CD14-positive monocyte (primary cell): ENCODE measurements around the gene LHX6. TPM values are rescaled to one million over a fixed set of nuclear protein-coding genes. Genes with fewer than 3 reads are reported as not detected.

Source experiments
- DNase-seq, 3 donors: peaks; one replicate each; pipeline ENCODE4 v3.0.0-alpha.2; 2011 to 2022
- H2AFZ ChIP-seq: 2 replicates; pipeline ENCODE4 v1.6.0; 2012; ENCODE audit warnings: mild to moderate bottlenecking, low read depth, low read length, inconsistent platforms; ENCODE audit not compliant: insufficient read depth, poor library complexity, severe bottlenecking
- H3K27ac ChIP-seq, 2 donors: 1 replicate in 1 of 2; 2 replicates in 1 of 2; pipeline ENCODE4 v1.5.1; 2012 to 2013; ENCODE audit warnings: low read length in 2 of 2, control low read depth in 1 of 2, inconsistent platforms in 1 of 2, low read depth in 1 of 2, mild to moderate bottlenecking in 1 of 2
- H3K27me3 ChIP-seq, 2 donors: one replicate each; pipeline versions ENCODE4 v1.6.0 to v1.6.1; 2011 to 2013; ENCODE audit warnings: low read length in 2 of 2; ENCODE audit not compliant: control insufficient read depth in 2 of 2, insufficient read depth in 2 of 2
- H3K36me3 ChIP-seq, 2 donors: replicated peaks in 1 of 2; 1 replicate in 1 of 2; 2 replicates in 1 of 2; pipeline versions ENCODE4 v1.5.1 to v1.6.1; 2012 to 2013; ENCODE audit warnings: low read length in 2 of 2, control low read depth in 1 of 2, inconsistent platforms in 1 of 2, mild to moderate bottlenecking in 1 of 2; ENCODE audit not compliant: insufficient read depth in 2 of 2, control insufficient read depth in 1 of 2
- H3K4me1 ChIP-seq, 2 donors: 1 replicate in 1 of 2; 2 replicates in 1 of 2; pipeline versions ENCODE4 v1.5.1 to v1.6.1; 2012 to 2013; ENCODE audit warnings: low read length in 2 of 2, control low read depth in 1 of 2, inconsistent platforms in 1 of 2, mild to moderate bottlenecking in 1 of 2, moderate library complexity in 1 of 2; ENCODE audit not compliant: insufficient read depth in 2 of 2, control insufficient read depth in 1 of 2
- H3K4me2 ChIP-seq: replicated peaks from 2 replicates; pipeline ENCODE3; 2012; ENCODE audit warnings: low read length, moderate library complexity, mild to moderate bottlenecking; ENCODE audit not compliant: poor library complexity, severe bottlenecking; ENCODE audit errors: extremely low read depth
- H3K4me3 ChIP-seq, 3 experiments: fragments of 200-600 bp in 1 of 3; sonication (generic) in 1 of 3; replicated peaks in 1 of 3; 1 replicate in 2 of 3; 2 replicates in 1 of 3; pipeline ENCODE4 v1.5.1; 2011 to 2013; ENCODE audit warnings: low read length in 3 of 3, mild to moderate bottlenecking in 3 of 3, control low read depth in 2 of 3, low read depth in 2 of 3, inconsistent platforms in 1 of 3, moderate library complexity in 1 of 3
- H3K79me2 ChIP-seq: 2 replicates; pipeline ENCODE4 v1.6.0; 2012; ENCODE audit warnings: mild to moderate bottlenecking, control low read depth, inconsistent platforms, low read length, moderate library complexity; ENCODE audit not compliant: insufficient read depth
- H3K9ac ChIP-seq: 2 replicates; pipeline ENCODE4 v1.6.0; 2017; ENCODE audit warnings: low read length, mild to moderate bottlenecking; ENCODE audit not compliant: insufficient read depth, poor library complexity, severe bottlenecking
- H3K9me3 ChIP-seq, 2 donors: replicated peaks in 1 of 2; 1 replicate in 1 of 2; 2 replicates in 1 of 2; pipeline versions ENCODE4 v1.5.1 to v1.6.1; 2012 to 2013; ENCODE audit warnings: low read length in 2 of 2, control low read depth in 1 of 2; ENCODE audit not compliant: control insufficient read depth in 1 of 2, insufficient read depth in 1 of 2
- H4K20me1 ChIP-seq: 2 replicates; pipeline ENCODE4 v1.6.0; 2012; ENCODE audit warnings: mild to moderate bottlenecking, low read length, control low read depth, moderate library complexity; ENCODE audit not compliant: insufficient read depth
- H3K27ac Mint-ChIP-seq, 7 donors: one replicate each; pipeline ENCODE4 v1.8.0; 2020; ENCODE audit warnings: mild to moderate bottlenecking in 7 of 7, mixed read lengths in 7 of 7, moderate library complexity in 6 of 7, inconsistent platforms in 2 of 7
- H3K27me3 Mint-ChIP-seq, 3 donors: one replicate each; pipeline ENCODE4 v1.8.0; 2021 to 2022; ENCODE audit warnings: low read depth in 3 of 3, mild to moderate bottlenecking in 3 of 3, mixed read lengths in 3 of 3, moderate library complexity in 3 of 3, inconsistent platforms in 1 of 3
- H3K36me3 Mint-ChIP-seq, 2 donors: one replicate each; pipeline ENCODE4 v1.8.0; 2020; ENCODE audit warnings: mixed read lengths in 2 of 2, inconsistent platforms in 1 of 2, mild to moderate bottlenecking in 1 of 2
- H3K4me1 Mint-ChIP-seq: one replicate; pipeline ENCODE4 v1.8.0; 2020; ENCODE audit warnings: mild to moderate bottlenecking, mixed read lengths
- H3K4me3 Mint-ChIP-seq, 2 donors: one replicate each; pipeline ENCODE4 v1.8.0; 2020; ENCODE audit warnings: mild to moderate bottlenecking in 2 of 2, mixed read lengths in 2 of 2, moderate library complexity in 1 of 2
- H3K9me3 Mint-ChIP-seq, 7 donors: one replicate each; pipeline ENCODE4 v1.8.0; 2020 to 2022; ENCODE audit warnings: mixed read lengths in 7 of 7, mild to moderate bottlenecking in 6 of 7, moderate library complexity in 6 of 7, inconsistent platforms in 2 of 7
- WGBS: methylation state at CpG from one replicate; pipeline ENCODE4 v1.1.5; 2013; ENCODE audit warnings: missing lambda C conversion rate; ENCODE audit not compliant: insufficient coverage; 5-methylcytosine and 5-hydroxymethylcytosine counted together
- intact Hi-C, 2 donors: fragments of 100-400 bp; cut with micrococcal nuclease; formaldehyde crosslinking; loops; one replicate each; pipeline versions ENCODE4 v1.15.0 to v1.15.1; 2023
- polyA plus RNA-seq, 3 donors: library from polyadenylated mRNA; depleted of rRNA in 1 of 3; unstranded in 2 of 3; stranded (reverse) in 1 of 3; fragments of 300-500 nt in 2 of 3; fragments of >200 nt in 1 of 3; fragmentation: Illumina TruSeq in 2 of 3; gene quantifications; 1 replicate in 2 of 3; 2 replicates in 1 of 3; pipeline ENCODE4 v1.2.3, GENCODE V29; 2012 to 2021
- TF ChIP-seq, protein P1 (sequence below): fragments of 200-600 bp; IDR thresholded peaks from one replicate; pipeline ENCODE4 v1.8.0; 2022; ENCODE audit warnings: antibody characterized with exemption, mild to moderate bottlenecking

The LHX6 gene
- polyA plus RNA-seq, 3 donors = not detected

DNA sequence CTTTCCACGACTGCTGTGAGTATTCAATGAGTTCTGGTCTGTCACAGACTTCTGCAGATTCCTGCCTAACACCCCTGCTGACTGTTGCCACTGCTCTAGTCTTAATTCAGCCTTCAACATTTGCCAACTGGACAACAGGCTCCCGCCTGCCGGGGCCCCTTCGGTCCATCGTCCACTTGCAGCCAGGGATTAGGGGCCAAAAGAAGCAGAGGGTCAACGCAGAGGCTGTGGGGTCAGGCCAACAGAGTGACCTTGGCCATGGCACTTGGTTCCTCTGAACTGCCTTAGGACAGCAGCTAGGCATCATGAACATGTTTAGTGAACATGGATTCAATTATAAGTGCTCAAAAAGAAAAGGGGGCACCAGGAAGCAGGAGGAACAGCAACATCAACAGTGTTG, 40.4 kb downstream of the LHX6 start:
- Histone ChIP-seq H3K27ac (no peak overlapping the region), H3K4me2 (no peak overlapping the region), H4K20me1 (no peaks in the 10 kb centered on the region), H3K4me1 (no peaks in the 10 kb centered on the region), H3K79me2 (no peaks in the 10 kb centered on the region), H3K27me3 (no peaks in the 10 kb centered on the region), H2AFZ (no peak overlapping the region), H3K36me3 (no peaks in the 10 kb centered on the region), H3K9ac (no peak overlapping the region), H3K9me3 (no peaks in the 10 kb centered on the region), H3K4me3 (no peak overlapping the region)
- H3K4me1 Mint-ChIP-seq = no peaks in the 10 kb centered on the region
- WGBS = 100% methylated on average over 6 of the region's 6 CpGs
- H3K9me3 Mint-ChIP-seq = no peaks in the 10 kb centered on the region
- peaks cover 0 to 6% (median 0%) of the 10 kb centered on the region in 3 donors for H3K27me3 Mint-ChIP-seq
- H3K36me3 Mint-ChIP-seq = no peaks in the 10 kb centered on the region
- TF ChIP-seq, protein P1, sequence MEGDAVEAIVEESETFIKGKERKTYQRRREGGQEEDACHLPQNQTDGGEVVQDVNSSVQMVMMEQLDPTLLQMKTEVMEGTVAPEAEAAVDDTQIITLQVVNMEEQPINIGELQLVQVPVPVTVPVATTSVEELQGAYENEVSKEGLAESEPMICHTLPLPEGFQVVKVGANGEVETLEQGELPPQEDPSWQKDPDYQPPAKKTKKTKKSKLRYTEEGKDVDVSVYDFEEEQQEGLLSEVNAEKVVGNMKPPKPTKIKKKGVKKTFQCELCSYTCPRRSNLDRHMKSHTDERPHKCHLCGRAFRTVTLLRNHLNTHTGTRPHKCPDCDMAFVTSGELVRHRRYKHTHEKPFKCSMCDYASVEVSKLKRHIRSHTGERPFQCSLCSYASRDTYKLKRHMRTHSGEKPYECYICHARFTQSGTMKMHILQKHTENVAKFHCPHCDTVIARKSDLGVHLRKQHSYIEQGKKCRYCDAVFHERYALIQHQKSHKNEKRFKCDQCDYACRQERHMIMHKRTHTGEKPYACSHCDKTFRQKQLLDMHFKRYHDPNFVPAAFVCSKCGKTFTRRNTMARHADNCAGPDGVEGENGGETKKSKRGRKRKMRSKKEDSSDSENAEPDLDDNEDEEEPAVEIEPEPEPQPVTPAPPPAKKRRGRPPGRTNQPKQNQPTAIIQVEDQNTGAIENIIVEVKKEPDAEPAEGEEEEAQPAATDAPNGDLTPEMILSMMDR = no peak
- no peak overlapping the region for H3K27ac Mint-ChIP-seq
- no peak for DNase-seq
- intact Hi-C loops = no loop called here
- no peak overlapping the region for H3K4me3 Mint-ChIP-seq

DNA sequence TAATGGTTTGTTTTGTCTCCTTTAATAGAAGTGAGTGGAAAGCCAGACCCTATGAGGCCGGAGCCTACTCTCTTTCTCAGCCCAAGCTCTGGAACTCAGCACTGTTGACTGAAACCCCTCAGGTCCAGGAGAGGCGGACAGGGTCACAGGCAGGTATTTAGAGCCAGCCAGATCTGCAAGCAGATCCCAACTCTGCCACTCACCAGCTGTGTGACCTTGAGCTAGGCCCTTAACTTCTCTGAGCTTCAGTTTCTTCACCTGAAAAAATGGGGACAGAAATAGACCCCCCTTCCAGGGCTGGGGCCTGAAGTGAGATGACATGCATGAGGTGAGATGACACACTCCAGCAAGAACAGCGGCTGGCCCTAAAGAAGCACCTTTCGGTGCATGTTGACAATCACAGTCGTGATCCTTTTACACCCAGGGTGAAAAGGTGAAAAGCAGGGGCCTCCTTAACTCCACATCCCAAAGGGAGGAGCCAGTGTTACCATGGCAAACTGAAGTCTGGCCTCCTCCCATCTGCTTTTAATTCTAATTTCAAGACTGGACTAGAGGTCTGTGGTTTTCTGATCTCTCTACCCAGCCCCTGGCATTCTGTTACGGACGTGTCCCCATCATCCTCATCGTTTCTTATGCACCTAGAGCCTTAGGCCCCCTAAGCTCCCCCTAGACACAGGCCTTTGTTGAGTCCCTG, 41.8 kb downstream of the LHX6 start:
- H3K4me1 Mint-ChIP-seq = no peaks in the 10 kb centered on the region
- no peak overlapping the region for H3K4me3 ChIP-seq
- H3K27me3 ChIP-seq = no peaks in the 10 kb centered on the region
- no peaks in the 10 kb centered on the region for H3K9me3 ChIP-seq
- peaks cover 0 to 6% (median 4%) of the 10 kb centered on the region in 3 donors for H3K27me3 Mint-ChIP-seq
- TF ChIP-seq, protein P1 = no peak
- no peaks in the 10 kb centered on the region for H3K9me3 Mint-ChIP-seq
- H3K36me3 ChIP-seq = no peaks in the 10 kb centered on the region
- H3K4me1 ChIP-seq = no peaks in the 10 kb centered on the region
- H2AFZ ChIP-seq = no peak overlapping the region
- H3K36me3 Mint-ChIP-seq = no peaks in the 10 kb centered on the region
- intact Hi-C loops = no loop called here
- H3K27ac ChIP-seq = no peak overlapping the region
- H3K9ac ChIP-seq = no peak overlapping the region
- WGBS = 91% methylated on average over 7 of the region's 8 CpGs
- no peak overlapping the region for H3K4me2 ChIP-seq
- H3K79me2 ChIP-seq = no peaks in the 10 kb centered on the region
- H4K20me1 ChIP-seq = no peaks in the 10 kb centered on the region
- H3K4me3 Mint-ChIP-seq = no peak overlapping the region
- no peak for DNase-seq
- no peak overlapping the region for H3K27ac Mint-ChIP-seq
